Raji (cell line): Measurements from ENCODE around the gene RUNDC3A.
A peak's percentile ranks its signal among the peaks of the same experiment; 100 is the strongest.

Experiments used
- POLR2A ChIP-seq: IDR thresholded peaks from 2 replicates; pipeline ENCODE4 v1.6.1; 2011; ENCODE audit warnings: low read depth, low read length, control low read depth; ENCODE audit not compliant: insufficient read depth

Gene RUNDC3A

DNA sequence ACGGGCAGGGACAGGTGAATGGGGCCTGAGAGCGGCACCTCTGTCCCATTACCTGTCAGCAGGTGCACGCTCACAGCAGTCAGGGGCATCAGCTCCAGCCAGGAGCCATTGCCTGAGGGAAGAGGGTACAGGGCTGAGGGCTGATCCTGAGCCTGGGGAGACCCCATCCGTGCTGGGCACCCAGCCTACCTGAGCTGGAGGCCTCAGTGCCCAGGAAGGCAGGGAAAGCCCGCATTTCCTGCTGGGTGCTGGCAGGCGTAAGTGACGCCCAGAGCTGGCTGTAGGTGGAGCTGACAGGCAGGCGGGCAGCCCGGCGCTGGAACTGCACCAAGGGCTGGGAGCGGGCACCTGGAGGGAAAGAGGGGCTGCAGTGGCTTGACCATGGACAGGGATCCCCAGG is 47.8 kb downstream of the RUNDC3A start:
- TF ChIP-seq POLR2A: no peak

GRCh38 chr17:44358066-44358465 is 49.7 kb downstream of the RUNDC3A start:
- no peak for TF ChIP-seq POLR2A

- no peak for TF ChIP-seq POLR2A
Observed at GRCh38 chr17:44359006-44359405, 50.6 kb downstream of the RUNDC3A start.

GRCh38 chr17:44359458-44360143 is 51.2 kb downstream of the RUNDC3A start:
- TF ChIP-seq POLR2A: no peak

GRCh38 chr17:44360144-44360533 is 51.7 kb downstream of the RUNDC3A start:
- no peak for TF ChIP-seq POLR2A

DNA sequence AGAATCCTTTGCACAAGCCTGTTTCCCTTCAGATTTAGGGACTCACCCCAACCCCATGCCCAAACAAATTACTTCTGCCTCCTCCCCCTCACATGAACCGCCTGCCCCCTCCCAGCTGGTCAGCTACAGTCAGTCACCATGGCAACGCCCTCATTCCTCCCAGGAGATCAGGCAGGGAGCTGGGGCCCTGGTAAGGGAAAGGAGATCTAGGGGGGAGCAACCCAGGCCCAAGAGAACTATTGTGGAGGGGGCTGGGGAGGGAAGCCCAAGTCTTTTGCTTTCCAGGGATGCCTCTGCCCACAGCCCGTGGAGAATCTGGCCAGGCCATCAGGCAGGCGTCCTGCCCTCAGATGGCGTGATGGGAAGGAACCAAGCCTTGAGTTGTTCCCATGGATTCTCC is 52.4 kb downstream of the RUNDC3A start:
- no peak for TF ChIP-seq POLR2A

DNA sequence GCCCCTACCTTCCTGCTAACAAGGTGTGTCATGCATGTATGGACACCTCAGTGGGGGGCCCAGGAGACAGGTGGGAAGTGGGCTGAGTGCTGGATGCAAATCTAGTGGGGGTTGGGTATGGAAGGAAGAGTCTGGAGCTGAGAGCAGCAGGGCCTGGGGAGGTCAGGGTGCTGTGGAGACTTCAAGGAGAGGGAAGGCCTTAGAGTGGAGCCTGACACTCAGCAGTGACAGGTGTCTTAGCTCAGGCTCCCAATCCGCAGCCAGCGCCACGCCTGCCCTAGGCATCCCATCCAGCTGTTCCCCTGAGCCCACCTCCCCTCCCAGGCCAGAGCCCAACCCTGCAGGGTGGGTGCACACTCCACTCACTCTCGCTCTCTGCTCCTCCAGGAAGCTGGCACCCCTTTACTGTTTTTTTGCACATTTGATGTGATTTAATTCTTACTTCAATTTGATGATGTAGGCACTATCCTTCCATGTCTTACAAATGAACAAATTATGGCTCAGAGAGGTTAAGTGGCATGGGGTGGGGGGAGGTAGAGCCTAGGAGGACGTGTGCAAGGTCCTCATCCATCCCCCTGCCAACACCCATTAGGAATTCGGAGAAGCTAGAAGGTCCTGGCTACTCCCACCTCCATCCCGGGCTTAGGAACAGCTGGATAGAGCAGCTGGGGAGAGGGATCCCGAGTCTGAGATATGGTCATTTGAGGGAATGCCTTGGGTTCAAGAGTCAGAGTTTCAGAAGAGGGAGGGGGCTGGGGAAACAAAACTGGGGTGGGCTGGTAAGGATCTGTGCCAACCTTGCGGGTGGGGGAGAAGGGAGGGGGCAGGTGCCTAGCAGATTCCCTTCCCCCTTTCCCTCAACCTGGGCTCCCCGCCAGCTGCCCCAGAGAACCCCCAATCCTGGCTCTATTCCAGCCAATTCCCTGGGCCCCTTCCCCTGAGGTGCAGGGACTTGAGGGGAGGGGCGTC is 53.2 kb downstream of the RUNDC3A start:
- no peak for TF ChIP-seq POLR2A

GRCh38 chr17:44362459-44362948 is 54.1 kb downstream of the RUNDC3A start:
- TF ChIP-seq POLR2A: no peak

DNA sequence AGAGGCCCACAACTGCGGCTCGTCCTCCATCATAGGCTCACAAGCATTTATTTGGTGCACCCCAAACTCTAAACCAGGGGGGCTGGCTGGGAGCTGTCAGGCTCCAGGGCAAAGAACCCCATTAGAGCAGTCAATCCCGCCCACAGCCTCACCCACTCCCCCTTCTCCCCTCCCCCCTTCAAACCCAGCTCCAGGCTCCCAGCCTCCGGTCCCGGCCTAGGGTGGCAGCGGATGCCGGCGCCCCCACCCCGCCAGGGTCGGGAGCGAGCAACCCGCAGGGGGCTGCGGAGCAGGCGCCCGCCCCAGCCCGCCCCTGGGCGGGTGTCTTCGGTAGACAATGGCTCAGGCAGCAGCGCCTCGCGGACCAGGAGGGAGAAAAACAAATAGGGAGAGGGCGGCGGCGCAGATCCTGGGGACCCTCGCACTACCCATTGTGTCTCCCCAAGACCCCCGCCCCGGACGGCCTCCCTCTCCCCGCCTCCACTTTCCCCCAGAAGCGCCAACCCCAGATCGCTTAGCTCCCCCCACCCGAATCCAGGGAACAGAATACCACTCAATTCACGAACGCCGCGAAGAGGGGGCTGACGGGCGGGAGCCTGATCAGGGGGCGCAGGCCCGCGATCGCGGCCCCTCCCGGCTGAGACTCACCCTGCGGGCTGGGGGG is 54.7 kb downstream of the RUNDC3A start:
- TF ChIP-seq POLR2A: no peak

DNA sequence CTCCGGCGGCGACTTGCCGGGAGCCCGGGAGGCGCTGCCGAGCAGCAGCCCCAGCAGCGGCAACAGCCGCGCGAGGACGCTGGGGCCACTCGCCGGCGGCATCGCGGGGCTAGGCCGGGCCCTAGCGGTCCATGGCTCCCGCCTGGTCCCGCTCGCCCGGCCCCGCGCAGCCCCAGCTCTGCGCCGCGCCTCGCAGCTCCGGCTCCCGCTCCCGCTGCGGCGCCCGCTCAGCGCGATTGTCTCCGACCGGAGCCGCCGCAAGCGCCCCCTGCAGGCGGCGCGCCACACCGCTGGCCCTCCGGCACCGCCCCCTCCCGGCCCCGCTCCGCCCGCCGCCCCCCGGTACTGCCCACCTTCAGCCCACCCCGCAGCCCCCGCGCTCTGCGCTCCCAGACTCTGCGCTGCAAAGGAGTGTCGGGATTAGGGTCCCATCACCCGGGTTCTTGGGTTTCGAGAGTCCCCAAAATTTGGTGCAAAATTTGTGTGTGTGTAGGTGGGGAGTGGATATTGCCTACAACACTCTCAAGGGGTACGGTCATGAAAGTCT is 55.3 kb downstream of the RUNDC3A start, which contains the start of gene FAM171A2:
FAM171A2 (minus strand) TSS at position 241 of the 547 bp plus-strand sequence; CDS start at position 102, 139 bp downstream.
- TF ChIP-seq POLR2A: peak; percentile 51

GRCh38 chr17:44367231-44367979 is 59.0 kb downstream of the RUNDC3A start:
- TF ChIP-seq POLR2A: no peak
